IPS-15b (cell line): ENCODE measurements around the gene MYO9A.

Experiments used
- H3K27me3 ChIP-seq: one replicate; pipeline ENCODE4 v1.6.1; 2013; ENCODE audit warnings: low read length; ENCODE audit not compliant: control insufficient read depth, insufficient read depth
- H3K36me3 ChIP-seq: one replicate; pipeline ENCODE4 v1.6.1; 2013; ENCODE audit warnings: low read length; ENCODE audit not compliant: control insufficient read depth, insufficient read depth
- H3K4me1 ChIP-seq: one replicate; pipeline ENCODE4 v1.6.1; 2013; ENCODE audit warnings: mild to moderate bottlenecking, low read length; ENCODE audit not compliant: control insufficient read depth, insufficient read depth
- H3K4me3 ChIP-seq: one replicate; pipeline ENCODE4 v1.5.1; 2013; ENCODE audit warnings: low read depth, low read length
- H3K9ac ChIP-seq: one replicate; pipeline ENCODE4 v1.6.1; 2013; ENCODE audit warnings: low read depth, mild to moderate bottlenecking, low read length
- H3K9me3 ChIP-seq: one replicate; pipeline ENCODE4 v1.6.1; 2013; ENCODE audit warnings: mild to moderate bottlenecking, low read length; ENCODE audit not compliant: control insufficient read depth, insufficient read depth

Gene MYO9A

DNA sequence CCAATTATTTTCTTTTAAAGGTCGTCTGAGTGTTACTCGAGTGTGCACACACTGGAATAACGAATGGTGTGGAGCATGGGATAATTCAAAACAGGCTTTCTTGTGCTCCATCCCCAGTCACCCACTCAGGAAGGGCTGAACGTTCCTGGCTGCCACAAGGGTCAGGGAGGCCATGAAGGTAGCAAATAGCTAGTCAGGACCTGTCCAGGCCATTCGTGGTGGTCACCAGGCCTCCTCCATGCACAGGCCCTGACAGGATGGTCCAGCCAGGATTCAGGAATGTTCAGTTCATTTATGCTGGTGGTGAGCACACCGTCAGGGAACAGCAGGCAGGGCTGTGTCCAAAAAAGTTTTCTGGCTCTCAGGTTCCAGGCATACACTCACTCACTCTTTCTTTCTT lies 319.3 kb downstream of the MYO9A start:
- no peaks in the 10 kb centered on the region for H3K9me3 ChIP-seq
- no peaks in the 10 kb centered on the region for H3K4me1 ChIP-seq
- H3K4me3 ChIP-seq: no peak overlapping the region

GRCh38 chr15:71792521-71792920 lies 325.4 kb downstream of the MYO9A start:
- no peaks in the 10 kb centered on the region for H3K36me3 ChIP-seq
- H3K9me3 ChIP-seq: no peaks in the 10 kb centered on the region
- no peak overlapping the region for H3K4me3 ChIP-seq
- no peak overlapping the region for H3K9ac ChIP-seq
- H3K4me1 ChIP-seq: no peaks in the 10 kb centered on the region
- H3K27me3 ChIP-seq: no peaks in the 10 kb centered on the region

More for the DNA sequence above, 319.3 kb downstream of the MYO9A start:
- Histone ChIP-seq H3K27me3 (no peaks in the 10 kb centered on the region), H3K9ac (no peak overlapping the region), H3K36me3 (no peaks in the 10 kb centered on the region)

- H3K27me3 ChIP-seq: no peaks in the 10 kb centered on the region
- no peaks in the 10 kb centered on the region for H3K4me1 ChIP-seq
- H3K9ac ChIP-seq: no peak overlapping the region
- H3K36me3 ChIP-seq: no peaks in the 10 kb centered on the region
- H3K9me3 ChIP-seq: no peaks in the 10 kb centered on the region
- no peak overlapping the region for H3K4me3 ChIP-seq
These were observed 326.0 kb downstream of the MYO9A start for GRCh38 chr15:71791975-71792374.

GRCh38 chr15:71790081-71790480 lies 327.9 kb downstream of the MYO9A start:
- no peaks in the 10 kb centered on the region for H3K4me1 ChIP-seq
- H3K9me3 ChIP-seq: no peaks in the 10 kb centered on the region
- H3K4me3 ChIP-seq: no peak overlapping the region
- no peak overlapping the region for H3K9ac ChIP-seq
- H3K27me3 ChIP-seq: no peaks in the 10 kb centered on the region
- no peaks in the 10 kb centered on the region for H3K36me3 ChIP-seq

- Histone ChIP-seq H3K27me3 (no peaks in the 10 kb centered on the region), H3K9me3 (no peaks in the 10 kb centered on the region), H3K36me3 (no peaks in the 10 kb centered on the region), H3K4me1 (no peaks in the 10 kb centered on the region), H3K4me3 (no peak overlapping the region), H3K9ac (no peak overlapping the region)
These were observed 328.3 kb downstream of the MYO9A start for GRCh38 chr15:71789616-71790015.

GRCh38 chr15:71788646-71789579 lies 329.0 kb downstream of the MYO9A start:
- no peaks in the 10 kb centered on the region for H3K27me3 ChIP-seq
- H3K9ac ChIP-seq: no peak overlapping the region
- no peaks in the 10 kb centered on the region for H3K9me3 ChIP-seq
- H3K4me1 ChIP-seq: no peaks in the 10 kb centered on the region
- H3K4me3 ChIP-seq: no peak overlapping the region
- H3K36me3 ChIP-seq: no peaks in the 10 kb centered on the region

DNA sequence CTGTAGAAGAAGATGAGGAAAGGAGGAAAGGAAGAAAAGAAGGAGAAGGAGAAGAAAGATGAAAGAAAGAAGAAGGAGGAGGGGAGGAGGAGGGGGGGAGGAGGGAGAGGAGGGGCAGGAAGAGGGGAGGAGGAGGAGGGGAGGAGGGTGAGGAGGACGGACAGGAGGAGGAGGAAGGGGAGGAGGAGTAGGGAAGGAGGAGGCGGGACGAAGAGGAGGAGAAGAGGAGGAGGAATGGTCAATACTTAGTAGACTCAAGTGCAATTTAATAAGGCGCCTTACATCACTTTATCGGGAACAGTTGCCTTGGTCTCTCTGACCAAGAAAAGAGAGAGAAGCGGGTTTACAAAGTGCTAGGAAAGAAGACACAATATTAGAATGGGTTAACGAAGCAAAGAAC lies 331.3 kb downstream of the MYO9A start:
- H3K9me3 ChIP-seq: no peaks in the 10 kb centered on the region
- H3K4me1 ChIP-seq: no peaks in the 10 kb centered on the region
- no peaks in the 10 kb centered on the region for H3K36me3 ChIP-seq
- H3K4me3 ChIP-seq: no peak overlapping the region
- no peaks in the 10 kb centered on the region for H3K27me3 ChIP-seq
- no peak overlapping the region for H3K9ac ChIP-seq

DNA sequence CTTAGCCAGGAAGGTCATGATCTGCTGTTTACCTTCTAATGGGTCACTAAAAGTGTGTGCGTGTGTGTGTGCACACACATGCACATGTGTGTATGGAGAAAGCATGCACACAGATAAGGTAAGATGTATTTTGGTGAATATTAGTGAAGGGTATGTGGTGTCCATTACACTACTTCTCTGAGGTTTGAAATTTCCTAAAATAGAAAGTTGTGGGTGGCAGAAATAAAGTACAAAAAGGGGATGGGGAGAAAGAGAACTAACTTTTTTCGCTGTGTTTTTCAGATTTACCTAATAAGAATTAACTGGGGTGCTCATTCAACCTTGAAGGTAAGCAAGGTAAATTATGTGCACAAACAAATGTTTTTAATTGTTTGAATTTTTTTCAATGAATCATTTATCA lies 332.0 kb downstream of the MYO9A start:
- no peaks in the 10 kb centered on the region for H3K9me3 ChIP-seq
- H3K36me3 ChIP-seq: no peaks in the 10 kb centered on the region
- H3K27me3 ChIP-seq: no peaks in the 10 kb centered on the region
- H3K4me1 ChIP-seq: no peaks in the 10 kb centered on the region
- no peak overlapping the region for H3K9ac ChIP-seq
- H3K4me3 ChIP-seq: no peak overlapping the region

GRCh38 chr15:71784719-71785118 lies 333.2 kb downstream of the MYO9A start:
- Histone ChIP-seq H3K4me1 (peaks cover 3% of the 10 kb centered on the region), H3K9me3 (no peaks in the 10 kb centered on the region), H3K36me3 (no peaks in the 10 kb centered on the region), H3K27me3 (no peaks in the 10 kb centered on the region), H3K9ac (no peak overlapping the region), H3K4me3 (no peak overlapping the region)

GRCh38 chr15:71782422-71783165 lies 335.4 kb downstream of the MYO9A start:
- Histone ChIP-seq H3K9ac (no peak overlapping the region), H3K27me3 (no peaks in the 10 kb centered on the region), H3K9me3 (no peaks in the 10 kb centered on the region), H3K4me3 (no peak overlapping the region), H3K4me1 (peaks cover 3% of the 10 kb centered on the region), H3K36me3 (no peaks in the 10 kb centered on the region)

DNA sequence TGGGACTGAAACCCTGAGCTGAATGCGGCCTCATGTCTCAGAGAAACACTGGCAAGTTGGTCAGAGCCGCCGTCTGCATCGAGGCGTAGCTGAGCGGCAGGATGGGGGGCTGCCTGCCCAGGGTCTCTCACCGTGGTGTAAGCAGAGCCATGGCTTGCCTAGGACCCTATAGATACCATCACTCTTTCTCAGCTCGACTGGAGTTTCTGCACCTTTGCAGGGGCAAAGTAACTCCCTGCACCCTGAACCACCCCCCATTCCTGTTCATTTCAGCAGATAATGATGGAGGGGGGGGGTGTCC lies 336.0 kb downstream of the MYO9A start:
- Histone ChIP-seq H3K9me3 (no peaks in the 10 kb centered on the region), H3K4me1 (peaks cover 3% of the 10 kb centered on the region), H3K27me3 (no peaks in the 10 kb centered on the region), H3K36me3 (no peaks in the 10 kb centered on the region), H3K9ac (no peak overlapping the region), H3K4me3 (no peak overlapping the region)
